Osteoblast (primary cell): Measurements from ENCODE around the gene PABPN1L. TPM values are rescaled to one million over a fixed set of nuclear protein-coding genes. Genes with fewer than 3 reads are reported as not detected.

Experiments
- DNase-seq: peaks from one replicate; pipeline ENCODE4 v3.0.0; 2011; ENCODE audit warnings: low spot score, mixed read lengths; ENCODE audit not compliant: insufficient read length; ENCODE audit errors: missing footprints
- H2AFZ ChIP-seq: 2 replicates; pipeline ENCODE4 v1.6.0; 2011; ENCODE audit warnings: mild to moderate bottlenecking, low read length
- H3K27ac ChIP-seq: 2 replicates; pipeline ENCODE4 v1.5.1; 2011; ENCODE audit warnings: mild to moderate bottlenecking, low read depth, low read length, moderate library complexity
- H3K27me3 ChIP-seq: 2 replicates; pipeline ENCODE4 v1.6.0; 2012; ENCODE audit warnings: mild to moderate bottlenecking, control low read depth, inconsistent platforms, low read length, moderate library complexity; ENCODE audit not compliant: insufficient read depth
- H3K36me3 ChIP-seq: 2 replicates; pipeline ENCODE4 v1.5.1; 2011; ENCODE audit warnings: mild to moderate bottlenecking, low read length, control low read depth, moderate library complexity; ENCODE audit not compliant: insufficient read depth
- H3K4me1 ChIP-seq: 2 replicates; pipeline ENCODE4 v1.5.1; 2011; ENCODE audit warnings: mild to moderate bottlenecking, low read length, control low read depth, moderate library complexity; ENCODE audit not compliant: insufficient read depth
- H3K4me2 ChIP-seq: 2 replicates; pipeline ENCODE4 v1.6.0; 2011; ENCODE audit warnings: mild to moderate bottlenecking, low read length; ENCODE audit not compliant: insufficient read depth
- H3K4me3 ChIP-seq: fragments of 200-600 bp; sonication (generic); 3 replicates; pipeline ENCODE4 v1.5.1; 2012; ENCODE audit warnings: mild to moderate bottlenecking, low read length, inconsistent platforms; ENCODE audit not compliant: insufficient read depth
- H3K79me2 ChIP-seq: 2 replicates; pipeline ENCODE4 v1.6.0; 2012; ENCODE audit warnings: mild to moderate bottlenecking, low read length, control low read depth, inconsistent platforms; ENCODE audit not compliant: insufficient read depth
- H3K9me3 ChIP-seq: 2 replicates; pipeline ENCODE4 v1.5.1; 2011; ENCODE audit warnings: low read depth, low read length, control low read depth
- H4K20me1 ChIP-seq: 2 replicates; pipeline ENCODE4 v1.6.0; 2012; ENCODE audit warnings: mild to moderate bottlenecking, low read length, control low read depth; ENCODE audit not compliant: insufficient read depth
- total RNA-seq: library from RNA; depleted of rRNA; stranded (reverse); fragments of >200 nt; gene quantifications from 2 replicates; pipeline ENCODE4 v1.2.3, GENCODE V29; 2012
- TF ChIP-seq, protein P1 (sequence below): IDR thresholded peaks from 2 replicates; pipeline ENCODE4 v1.5.1; 2011; ENCODE audit warnings: mild to moderate bottlenecking, low read depth, low read length, moderate library complexity; ENCODE audit errors: extremely low read depth

Gene PABPN1L
- total RNA-seq, 1 donor = not detected

DNA sequence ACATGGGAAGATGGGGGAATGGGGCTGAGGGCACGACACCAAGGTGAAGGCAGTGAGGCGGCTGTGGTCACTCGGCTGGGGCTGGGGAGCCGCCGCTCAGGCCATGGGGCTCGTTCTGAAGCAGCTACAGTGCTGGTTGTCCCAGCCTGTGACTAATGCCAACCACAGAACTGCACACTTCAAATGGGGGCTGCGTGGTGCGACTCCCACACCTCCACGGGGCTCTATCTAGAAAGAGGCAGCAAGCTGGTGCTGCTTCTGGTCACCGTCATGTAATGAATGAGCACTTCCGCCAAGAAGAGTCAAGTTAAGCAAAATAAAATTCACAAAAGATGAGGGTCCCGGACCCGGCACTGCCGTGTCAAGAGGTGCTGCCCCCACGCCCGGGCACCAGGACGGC lies 29.7 kb downstream of the PABPN1L start:
- H3K27me3 ChIP-seq = no peaks in the 10 kb centered on the region
- TF ChIP-seq, protein P1, sequence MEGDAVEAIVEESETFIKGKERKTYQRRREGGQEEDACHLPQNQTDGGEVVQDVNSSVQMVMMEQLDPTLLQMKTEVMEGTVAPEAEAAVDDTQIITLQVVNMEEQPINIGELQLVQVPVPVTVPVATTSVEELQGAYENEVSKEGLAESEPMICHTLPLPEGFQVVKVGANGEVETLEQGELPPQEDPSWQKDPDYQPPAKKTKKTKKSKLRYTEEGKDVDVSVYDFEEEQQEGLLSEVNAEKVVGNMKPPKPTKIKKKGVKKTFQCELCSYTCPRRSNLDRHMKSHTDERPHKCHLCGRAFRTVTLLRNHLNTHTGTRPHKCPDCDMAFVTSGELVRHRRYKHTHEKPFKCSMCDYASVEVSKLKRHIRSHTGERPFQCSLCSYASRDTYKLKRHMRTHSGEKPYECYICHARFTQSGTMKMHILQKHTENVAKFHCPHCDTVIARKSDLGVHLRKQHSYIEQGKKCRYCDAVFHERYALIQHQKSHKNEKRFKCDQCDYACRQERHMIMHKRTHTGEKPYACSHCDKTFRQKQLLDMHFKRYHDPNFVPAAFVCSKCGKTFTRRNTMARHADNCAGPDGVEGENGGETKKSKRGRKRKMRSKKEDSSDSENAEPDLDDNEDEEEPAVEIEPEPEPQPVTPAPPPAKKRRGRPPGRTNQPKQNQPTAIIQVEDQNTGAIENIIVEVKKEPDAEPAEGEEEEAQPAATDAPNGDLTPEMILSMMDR = no peak
- no peaks in the 10 kb centered on the region for H4K20me1 ChIP-seq
- H3K36me3 ChIP-seq = peaks cover 13% of the 10 kb centered on the region
- H3K4me1 ChIP-seq = no peaks in the 10 kb centered on the region
- no peaks in the 10 kb centered on the region for H3K9me3 ChIP-seq
- no peaks in the 10 kb centered on the region for H3K79me2 ChIP-seq
- no peak overlapping the region for H3K27ac ChIP-seq
- DNase-seq = no peak
- no peak overlapping the region for H3K4me3 ChIP-seq
- no peak overlapping the region for H2AFZ ChIP-seq
- H3K4me2 ChIP-seq = no peak overlapping the region

DNA sequence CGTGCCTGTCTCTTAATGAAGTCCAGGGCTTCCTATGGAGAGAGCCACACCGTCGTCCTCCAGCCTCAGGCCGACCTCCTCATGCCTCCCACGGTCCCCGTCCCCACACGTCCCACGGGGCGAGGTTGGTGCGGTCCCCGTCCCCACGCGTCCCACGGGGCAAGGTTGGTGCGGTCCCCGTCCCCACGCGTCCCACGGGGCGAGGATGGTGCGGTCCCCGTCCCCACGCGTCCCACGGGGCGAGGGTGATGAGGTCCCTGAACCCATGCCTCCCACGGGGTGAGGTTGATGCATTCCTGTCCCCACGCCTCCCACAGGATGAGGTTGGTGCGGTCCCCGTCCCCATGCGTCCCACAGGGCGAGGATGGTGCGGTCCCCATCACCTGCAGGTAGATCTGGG lies 30.6 kb downstream of the PABPN1L start:
- H2AFZ ChIP-seq = peak overlapping the region; percentile 56

DNA sequence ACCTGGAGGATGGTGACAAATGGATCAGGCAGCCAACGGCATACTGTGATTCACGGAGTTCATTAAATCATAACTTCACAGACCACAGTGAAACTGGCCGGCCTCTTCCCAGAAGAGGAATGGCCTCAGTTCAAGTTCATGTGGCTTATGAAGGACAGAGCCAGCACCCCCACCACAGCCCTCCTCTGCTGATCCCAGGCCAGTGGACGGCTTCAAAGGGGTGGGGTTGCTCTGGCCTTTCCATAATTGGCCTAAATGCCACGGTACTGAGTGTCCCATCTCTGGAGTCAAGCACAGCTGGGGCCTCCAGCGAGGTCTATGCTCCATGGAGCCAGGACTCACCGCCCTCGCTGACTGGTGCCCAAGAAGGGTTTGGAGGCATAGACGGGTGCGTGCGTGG lies 31.1 kb downstream of the PABPN1L start:
- peak; percentile 98 for DNase-seq
- Histone ChIP-seq H3K27ac (peak overlapping the region; percentile 12), H3K4me1 (no peaks in the 10 kb centered on the region), H3K4me3 (no peak overlapping the region), H3K36me3 (peaks cover 11% of the 10 kb centered on the region), H4K20me1 (no peaks in the 10 kb centered on the region), H3K4me2 (peak overlapping the region; percentile 18), H2AFZ (peak overlapping the region; percentile 56), H3K27me3 (no peaks in the 10 kb centered on the region), H3K79me2 (no peaks in the 10 kb centered on the region), H3K9me3 (no peaks in the 10 kb centered on the region)
- TF ChIP-seq, protein P1 = no peak

More for the DNA sequence above, 30.6 kb downstream of the PABPN1L start:
- H4K20me1 ChIP-seq = no peaks in the 10 kb centered on the region
- DNase-seq = no peak
- peak overlapping the region; percentile 12 for H3K27ac ChIP-seq
- H3K4me1 ChIP-seq = no peaks in the 10 kb centered on the region
- no peaks in the 10 kb centered on the region for H3K27me3 ChIP-seq
- peaks cover 13% of the 10 kb centered on the region for H3K36me3 ChIP-seq
- H3K4me2 ChIP-seq = no peak overlapping the region
- H3K4me3 ChIP-seq = no peak overlapping the region
- TF ChIP-seq, protein P1 = no peak
- H3K9me3 ChIP-seq = no peaks in the 10 kb centered on the region
- no peaks in the 10 kb centered on the region for H3K79me2 ChIP-seq

DNA sequence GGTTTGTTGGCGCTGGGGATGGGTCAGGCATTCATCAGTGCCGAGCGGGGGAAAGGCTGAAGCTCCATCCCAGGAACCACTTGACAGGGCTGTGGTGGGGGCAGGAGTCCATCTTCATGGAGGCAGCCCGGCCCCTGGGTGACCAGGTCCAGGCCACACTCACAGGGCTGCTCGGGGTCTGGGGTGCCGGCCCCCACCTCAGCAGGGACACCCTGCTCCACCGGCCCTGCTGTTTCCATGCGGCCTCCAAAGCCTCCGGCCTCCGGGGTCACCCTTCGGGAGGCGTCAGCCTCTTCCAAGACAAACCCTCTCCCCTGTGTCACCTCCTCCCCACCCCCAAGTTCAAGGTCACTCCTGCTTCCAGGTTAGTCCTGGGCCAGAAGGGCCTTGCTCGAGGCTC lies 31.8 kb downstream of the PABPN1L start:
- H3K4me1 ChIP-seq = no peaks in the 10 kb centered on the region
- no peak overlapping the region for H3K27ac ChIP-seq
- H3K4me3 ChIP-seq = no peak overlapping the region
- H3K9me3 ChIP-seq = no peaks in the 10 kb centered on the region
- no peaks in the 10 kb centered on the region for H3K27me3 ChIP-seq
- TF ChIP-seq, protein P1 = no peak
- H4K20me1 ChIP-seq = no peaks in the 10 kb centered on the region
- no peak overlapping the region for H3K4me2 ChIP-seq
- no peak overlapping the region for H2AFZ ChIP-seq
- no peaks in the 10 kb centered on the region for H3K79me2 ChIP-seq
- DNase-seq = no peak
- H3K36me3 ChIP-seq = peaks cover 4% of the 10 kb centered on the region
